ENCODE results near the gene PLA2G15. TPM values are rescaled to one million over a fixed set of nuclear protein-coding genes. Genes with fewer than 3 reads are reported as not detected.

PLA2G15 gene, protein sequence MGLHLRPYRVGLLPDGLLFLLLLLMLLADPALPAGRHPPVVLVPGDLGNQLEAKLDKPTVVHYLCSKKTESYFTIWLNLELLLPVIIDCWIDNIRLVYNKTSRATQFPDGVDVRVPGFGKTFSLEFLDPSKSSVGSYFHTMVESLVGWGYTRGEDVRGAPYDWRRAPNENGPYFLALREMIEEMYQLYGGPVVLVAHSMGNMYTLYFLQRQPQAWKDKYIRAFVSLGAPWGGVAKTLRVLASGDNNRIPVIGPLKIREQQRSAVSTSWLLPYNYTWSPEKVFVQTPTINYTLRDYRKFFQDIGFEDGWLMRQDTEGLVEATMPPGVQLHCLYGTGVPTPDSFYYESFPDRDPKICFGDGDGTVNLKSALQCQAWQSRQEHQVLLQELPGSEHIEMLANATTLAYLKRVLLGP
- 7.3 TPM for polyA plus RNA-seq (2013, experiment 1 of 2)
- 9.3 TPM for polyA plus RNA-seq (2013, experiment 2 of 2)

DNA sequence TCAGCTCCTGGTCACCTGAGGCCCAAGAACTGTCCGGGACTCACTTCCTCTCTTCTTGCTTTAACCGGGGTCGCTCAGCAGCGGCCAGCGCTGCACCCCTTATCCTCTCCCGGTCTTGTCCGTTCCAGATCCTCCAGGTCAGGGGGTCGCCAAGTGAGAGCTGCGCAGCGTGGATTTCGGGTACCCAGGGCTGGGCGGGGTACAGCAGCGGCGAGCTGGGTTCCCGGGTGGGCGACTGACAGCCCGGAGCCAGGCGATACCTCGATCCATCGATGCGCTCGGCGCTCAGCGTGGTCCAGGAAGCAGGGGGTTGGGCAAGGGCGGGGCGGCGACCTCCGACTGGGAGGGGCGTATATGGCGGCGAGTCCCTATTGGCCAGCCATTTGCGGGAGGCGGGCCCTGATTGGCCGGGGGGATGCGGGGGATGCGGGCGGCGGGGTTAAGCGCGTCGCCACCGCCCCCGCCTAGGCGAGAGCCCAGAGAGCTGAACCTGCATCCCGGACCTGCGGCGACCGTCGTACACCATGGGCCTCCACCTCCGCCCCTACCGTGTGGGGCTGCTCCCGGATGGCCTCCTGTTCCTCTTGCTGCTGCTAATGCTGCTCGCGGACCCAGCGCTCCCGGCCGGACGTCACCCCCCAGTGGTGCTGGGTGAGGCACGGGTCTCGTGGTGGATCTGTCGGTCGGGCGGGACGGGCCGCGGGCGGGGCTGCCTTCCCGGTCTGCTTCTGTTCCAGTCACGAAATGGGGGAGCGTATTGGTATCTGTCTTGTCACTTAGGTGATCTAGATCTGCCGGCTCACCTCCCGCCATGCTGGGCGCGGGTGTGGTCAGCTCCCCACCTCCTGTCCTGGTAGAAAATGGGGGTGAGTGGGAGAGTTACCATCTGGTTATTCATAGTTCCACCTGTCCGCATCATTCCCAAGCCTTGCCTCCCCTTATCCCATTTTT, at the start of gene PLA2G15:
Gene PLA2G15, plus strand, starts transcription at position 471 of the 951 bp plus-strand sequence. Its CDS starts 54 bp downstream, at position 525.
- H3K27ac ChIP-seq (ENCODE audit: low read depth, low read length): no peak within 1 kb of the TSS
- peaks cover 18% of the 10 kb centered on the region for H3K27me3 ChIP-seq (ENCODE audit: insufficient read depth, low read length)
- H3K36me3 ChIP-seq (ENCODE audit: insufficient read depth, low read length): no peaks in the 10 kb centered on the region
- peak within 1 kb of the TSS; percentile 22; the same call in 1 of the 2 replicates for H3K9ac ChIP-seq (ENCODE audit: low read depth, low read length)
- H3K4me3 ChIP-seq (ENCODE audit: low read length): peak within 1 kb of the TSS; percentile 80
- no peaks in the 10 kb centered on the region for H3K9me3 ChIP-seq (ENCODE audit: insufficient read depth, low read depth, low read length)
- H3K4me1 ChIP-seq (ENCODE audit: insufficient read depth, low read length): peaks cover 5% of the 10 kb centered on the region; the same call in 1 of the 2 replicates
- WGBS: 2% methylated on average over 73 of the region's 75 CpGs

- Histone ChIP-seq H3K27me3 (ENCODE audit: insufficient read depth, low read length) (no peaks in the 10 kb centered on the region), H3K9ac (ENCODE audit: low read depth, low read length) (no peak overlapping the region), H3K27ac (ENCODE audit: low read depth, low read length) (no peak overlapping the region), H3K4me1 (ENCODE audit: insufficient read depth, low read length) (no peaks in the 10 kb centered on the region), H3K36me3 (ENCODE audit: insufficient read depth, low read length) (peaks cover 2% of the 10 kb centered on the region; the same call in 1 of the 2 replicates), H3K9me3 (ENCODE audit: insufficient read depth, low read depth, low read length) (no peaks in the 10 kb centered on the region), H3K4me3 (ENCODE audit: low read length) (no peak overlapping the region)
- WGBS: 94% methylated on average over 2 of the region's 2 CpGs
Observed at GRCh38 chr16:68197250-68197649, 47.9 kb upstream of the PLA2G15 start.

DNA sequence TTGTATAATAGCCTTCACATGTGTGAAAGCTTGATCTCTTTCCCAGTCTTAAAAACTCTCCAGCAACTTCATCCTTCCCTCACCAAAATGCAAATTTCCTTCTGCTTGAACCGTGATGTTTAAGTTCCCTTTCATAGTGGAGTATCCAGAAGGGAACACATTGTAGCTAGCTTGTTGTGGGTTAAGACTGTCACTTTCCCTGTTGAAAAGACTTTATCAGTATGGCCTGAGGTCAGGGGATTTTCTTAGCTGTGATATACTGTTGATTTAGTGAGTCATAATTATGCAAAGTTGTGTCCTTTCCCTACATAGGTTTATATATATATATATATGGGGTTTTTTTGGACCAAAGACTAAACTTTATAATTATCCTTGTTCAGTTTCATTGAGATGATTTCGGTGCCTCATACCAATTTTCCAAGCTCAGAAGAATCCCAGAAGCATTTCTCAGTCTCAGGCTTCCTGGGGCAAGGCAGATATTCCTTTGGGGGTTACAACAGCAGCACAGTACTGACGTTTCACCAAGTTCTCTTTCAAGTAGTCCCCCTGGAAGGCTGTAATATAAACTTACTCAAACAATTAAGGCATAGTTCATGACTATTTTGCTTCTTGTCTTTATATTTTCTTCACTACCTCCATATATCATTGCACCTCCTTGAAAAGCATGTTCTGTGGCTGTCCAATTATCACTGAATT, 44.9 kb upstream of the PLA2G15 start:
- H3K9ac ChIP-seq (ENCODE audit: low read depth, low read length): no peak overlapping the region
- no peak overlapping the region for H3K4me3 ChIP-seq (ENCODE audit: low read length)
- no peak overlapping the region for H3K27ac ChIP-seq (ENCODE audit: low read depth, low read length)
- no peaks in the 10 kb centered on the region for H3K9me3 ChIP-seq (ENCODE audit: insufficient read depth, low read depth, low read length)
- 74% methylated on average over 3 of the region's 3 CpGs for WGBS
- H3K36me3 ChIP-seq (ENCODE audit: insufficient read depth, low read length): no peaks in the 10 kb centered on the region; the same call in 1 of the 2 replicates
- no peaks in the 10 kb centered on the region for H3K27me3 ChIP-seq (ENCODE audit: insufficient read depth, low read length)
- no peaks in the 10 kb centered on the region for H3K4me1 ChIP-seq (ENCODE audit: insufficient read depth, low read length)

- Histone ChIP-seq H3K36me3 (ENCODE audit: insufficient read depth, low read length) (no peaks in the 10 kb centered on the region; the same call in 1 of the 2 replicates), H3K9me3 (ENCODE audit: insufficient read depth, low read depth, low read length) (no peaks in the 10 kb centered on the region), H3K9ac (ENCODE audit: low read depth, low read length) (no peak overlapping the region), H3K27ac (ENCODE audit: low read depth, low read length) (no peak overlapping the region), H3K4me3 (ENCODE audit: low read length) (no peak overlapping the region), H3K4me1 (ENCODE audit: insufficient read depth, low read length) (no peaks in the 10 kb centered on the region), H3K27me3 (ENCODE audit: insufficient read depth, low read length) (no peaks in the 10 kb centered on the region)
Observed at GRCh38 chr16:68202091-68202519, 43.1 kb upstream of the PLA2G15 start.

GRCh38 chr16:68206245-68206644, 38.9 kb upstream of the PLA2G15 start:
- no peak overlapping the region for H3K4me3 ChIP-seq (ENCODE audit: low read length)
- no peaks in the 10 kb centered on the region; the same call in 1 of the 2 replicates for H3K36me3 ChIP-seq (ENCODE audit: insufficient read depth, low read length)
- H3K27ac ChIP-seq (ENCODE audit: low read depth, low read length): no peak overlapping the region
- no peaks in the 10 kb centered on the region for H3K27me3 ChIP-seq (ENCODE audit: insufficient read depth, low read length)
- H3K9me3 ChIP-seq (ENCODE audit: insufficient read depth, low read depth, low read length): no peaks in the 10 kb centered on the region
- WGBS: 95% methylated on average over 1 of the region's 2 CpGs
- H3K9ac ChIP-seq (ENCODE audit: low read depth, low read length): no peak overlapping the region
- H3K4me1 ChIP-seq (ENCODE audit: insufficient read depth, low read length): no peaks in the 10 kb centered on the region

- 88% methylated on average over 2 of the region's 3 CpGs for WGBS
- H3K9me3 ChIP-seq (ENCODE audit: insufficient read depth, low read depth, low read length): no peaks in the 10 kb centered on the region
Observed at GRCh38 chr16:68214726-68215125, 30.4 kb upstream of the PLA2G15 start.

GRCh38 chr16:68215302-68215701, 29.9 kb upstream of the PLA2G15 start:
- Histone ChIP-seq H3K27ac (ENCODE audit: low read depth, low read length) (no peak overlapping the region), H3K27me3 (ENCODE audit: insufficient read depth, low read length) (no peaks in the 10 kb centered on the region), H3K4me3 (ENCODE audit: low read length) (no peak overlapping the region), H3K9ac (ENCODE audit: low read depth, low read length) (no peak overlapping the region), H3K9me3 (ENCODE audit: insufficient read depth, low read depth, low read length) (no peaks in the 10 kb centered on the region), H3K36me3 (ENCODE audit: insufficient read depth, low read length) (no peaks in the 10 kb centered on the region; the same call in 1 of the 2 replicates), H3K4me1 (ENCODE audit: insufficient read depth, low read length) (no peaks in the 10 kb centered on the region)
- 91% methylated on average over 1 of the region's 1 CpG for WGBS

More at GRCh38 chr16:68214726-68215125, 30.4 kb upstream of the PLA2G15 start:
- Histone ChIP-seq H3K9ac (ENCODE audit: low read depth, low read length) (no peak overlapping the region), H3K4me3 (ENCODE audit: low read length) (no peak overlapping the region), H3K27me3 (ENCODE audit: insufficient read depth, low read length) (no peaks in the 10 kb centered on the region), H3K36me3 (ENCODE audit: insufficient read depth, low read length) (no peaks in the 10 kb centered on the region; the same call in 1 of the 2 replicates), H3K27ac (ENCODE audit: low read depth, low read length) (no peak overlapping the region), H3K4me1 (ENCODE audit: insufficient read depth, low read length) (no peaks in the 10 kb centered on the region)

- Histone ChIP-seq H3K36me3 (ENCODE audit: insufficient read depth, low read length) (no peaks in the 10 kb centered on the region; the same call in 1 of the 2 replicates), H3K27ac (ENCODE audit: low read depth, low read length) (no peak overlapping the region)
- 97% methylated on average over 2 of the region's 3 CpGs for WGBS
Observed at GRCh38 chr16:68216240-68216639, 28.9 kb upstream of the PLA2G15 start.

DNA sequence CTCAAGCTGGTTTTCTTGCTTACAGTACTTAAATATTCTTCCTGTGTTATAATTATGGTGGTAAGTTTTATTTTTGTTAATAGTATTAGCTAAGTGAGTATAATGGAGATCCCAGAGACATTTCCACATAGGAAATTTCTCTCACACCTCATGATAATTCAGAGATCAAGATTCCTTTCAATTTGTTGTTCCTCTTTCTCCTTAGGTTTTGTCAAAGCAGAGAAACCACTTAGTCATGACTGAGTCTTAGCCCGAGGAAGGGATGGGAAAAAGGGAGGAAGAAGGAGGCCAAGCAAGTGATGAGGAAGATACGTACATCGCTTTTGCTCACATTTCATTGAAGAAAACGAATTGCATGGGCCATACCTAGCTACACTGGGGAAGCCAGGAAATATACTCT, 27.7 kb upstream of the PLA2G15 start:
- Histone ChIP-seq H3K9me3 (ENCODE audit: insufficient read depth, low read depth, low read length) (no peaks in the 10 kb centered on the region), H3K27ac (ENCODE audit: low read depth, low read length) (no peak overlapping the region), H3K9ac (ENCODE audit: low read depth, low read length) (no peak overlapping the region), H3K36me3 (ENCODE audit: insufficient read depth, low read length) (no peaks in the 10 kb centered on the region; the same call in 1 of the 2 replicates), H3K4me1 (ENCODE audit: insufficient read depth, low read length) (no peaks in the 10 kb centered on the region), H3K27me3 (ENCODE audit: insufficient read depth, low read length) (no peaks in the 10 kb centered on the region), H3K4me3 (ENCODE audit: low read length) (no peak overlapping the region)
- 95% methylated on average over 4 of the region's 4 CpGs for WGBS

More at GRCh38 chr16:68216240-68216639, 28.9 kb upstream of the PLA2G15 start:
- Histone ChIP-seq H3K9ac (ENCODE audit: low read depth, low read length) (no peak overlapping the region), H3K4me3 (ENCODE audit: low read length) (no peak overlapping the region), H3K4me1 (ENCODE audit: insufficient read depth, low read length) (no peaks in the 10 kb centered on the region), H3K9me3 (ENCODE audit: insufficient read depth, low read depth, low read length) (no peaks in the 10 kb centered on the region), H3K27me3 (ENCODE audit: insufficient read depth, low read length) (no peaks in the 10 kb centered on the region)

- no peaks in the 10 kb centered on the region; the same call in 1 of the 2 replicates for H3K36me3 ChIP-seq (ENCODE audit: insufficient read depth, low read length)
- no peaks in the 10 kb centered on the region for H3K4me1 ChIP-seq (ENCODE audit: insufficient read depth, low read length)
- no peaks in the 10 kb centered on the region for H3K9me3 ChIP-seq (ENCODE audit: insufficient read depth, low read depth, low read length)
- no peak overlapping the region for H3K4me3 ChIP-seq (ENCODE audit: low read length)
- 90% methylated on average over 6 of the region's 6 CpGs for WGBS
- H3K27me3 ChIP-seq (ENCODE audit: insufficient read depth, low read length): no peaks in the 10 kb centered on the region
- H3K9ac ChIP-seq (ENCODE audit: low read depth, low read length): no peak overlapping the region
- H3K27ac ChIP-seq (ENCODE audit: low read depth, low read length): no peak overlapping the region
Observed at GRCh38 chr16:68219725-68220351, 25.3 kb upstream of the PLA2G15 start.
